Upper lobe of right lung (tissue), 1 donor: Measurements from ENCODE around the gene TUBGCP6. TPM values are rescaled to one million over a fixed set of nuclear protein-coding genes. Genes with fewer than 3 reads are reported as not detected.

Source experiments
- ATAC-seq: fragments of 200-7000 bp; cut with Tn5 transposase; one replicate; pipeline ENCODE4 v1.9.1; 2020; ENCODE audit warnings: mild to moderate bottlenecking, moderate library complexity
- DNase-seq: peaks from one replicate; pipeline ENCODE4 v3.0.0-alpha.2; 2020
- H3K27ac ChIP-seq: fragments of 200-600 bp; one replicate; pipeline ENCODE4 v1.8.0; 2022
- H3K27me3 ChIP-seq: fragments of 200-600 bp; one replicate; pipeline ENCODE4 v1.8.0; 2022; ENCODE audit warnings: mild to moderate bottlenecking
- H3K36me3 ChIP-seq: fragments of 200-600 bp; one replicate; pipeline ENCODE4 v1.8.0; 2022
- H3K4me1 ChIP-seq: fragments of 200-600 bp; one replicate; pipeline ENCODE4 v1.8.0; 2022
- H3K4me3 ChIP-seq: fragments of 200-600 bp; one replicate; pipeline ENCODE4 v1.8.0; 2022; ENCODE audit warnings: mild to moderate bottlenecking
- H3K9me3 ChIP-seq: fragments of 200-600 bp; one replicate; pipeline ENCODE4 v1.8.0; 2022
- CTCF ChIP-seq: fragments of 200-600 bp; IDR thresholded peaks from one replicate; pipeline ENCODE4 v1.8.0; 2022; ENCODE audit warnings: antibody characterized with exemption
- intact Hi-C: fragments of 100-400 bp; cut with DNase I; formaldehyde crosslinking; loops from one replicate; pipeline ENCODE4 v1.11.0; 2022
- total RNA-seq: library from RNA; stranded (reverse); fragmentation: NEBNext Ultra II Directional; extraction: Animal tissue kit (Norgen Biotek cat#: 25700); gene quantifications from one replicate; pipeline ENCODE4 v1.2.1, GENCODE V29; 2021
- donor health status: DM: no; HTN: yes; CAD: no; lungs with severe emphysema.

Gene TUBGCP6
- total RNA-seq, 1 donor from 2014 or later: 51.3 TPM

- peak overlapping the region; percentile 70 for H3K27ac ChIP-seq
- DNase-seq: no peak
These were observed 58.6 kb downstream of the TUBGCP6 start for GRCh38 chr22:50186181-50186714.

GRCh38 chr22:50185375-50186087 lies 59.3 kb downstream of the TUBGCP6 start, which contains the start of gene TRABD:
Gene TRABD (plus strand): TSS chr22:50185913. CDS start chr22:50193061, 7,148 bp downstream.
- Histone ChIP-seq H3K27ac (peak within 1 kb of the TSS; percentile 70), H3K36me3 (no peaks in the 10 kb centered on the region), H3K4me1 (peaks cover 48% of the 10 kb centered on the region), H3K9me3 (no peaks in the 10 kb centered on the region), H3K4me3 (peak within 1 kb of the TSS; percentile 68), H3K27me3 (no peaks in the 10 kb centered on the region)
- peak; percentile 95 for DNase-seq
- intact Hi-C loops: no loop called here
- peak; percentile 84 for ATAC-seq
- no peak for TF ChIP-seq CTCF

More at GRCh38 chr22:50186181-50186714, 58.6 kb downstream of the TUBGCP6 start:
- intact Hi-C loops: no loop called here
- no peak for ATAC-seq
- H3K4me1 ChIP-seq: peaks cover 55% of the 10 kb centered on the region
- no peaks in the 10 kb centered on the region for H3K27me3 ChIP-seq
- H3K4me3 ChIP-seq: peak overlapping the region; percentile 68
- no peak for TF ChIP-seq CTCF
- H3K36me3 ChIP-seq: no peaks in the 10 kb centered on the region
- no peaks in the 10 kb centered on the region for H3K9me3 ChIP-seq

- no peaks in the 10 kb centered on the region for H3K9me3 ChIP-seq
- no peak for ATAC-seq
- peak overlapping the region; percentile 62 for H3K4me3 ChIP-seq
- peak overlapping the region; percentile 63 for H3K27ac ChIP-seq
- no peak for TF ChIP-seq CTCF
- H3K27me3 ChIP-seq: no peaks in the 10 kb centered on the region
- H3K36me3 ChIP-seq: no peaks in the 10 kb centered on the region
- H3K4me1 ChIP-seq: peaks cover 42% of the 10 kb centered on the region
- DNase-seq: no peak
- intact Hi-C loops: no loop called here
These were observed 59.9 kb downstream of the TUBGCP6 start for GRCh38 chr22:50184902-50185374.

- intact Hi-C loops: no loop called here
- Histone ChIP-seq H3K27ac (peak overlapping the region; percentile 58), H3K4me1 (peaks cover 35% of the 10 kb centered on the region), H3K36me3 (no peaks in the 10 kb centered on the region), H3K4me3 (peak overlapping the region; percentile 62), H3K27me3 (no peaks in the 10 kb centered on the region), H3K9me3 (no peaks in the 10 kb centered on the region)
- peak; percentile 53 for ATAC-seq
- peak; percentile 89 for DNase-seq
- no peak for TF ChIP-seq CTCF
These were observed 60.6 kb downstream of the TUBGCP6 start for GRCh38 chr22:50184004-50184901.

GRCh38 chr22:50183141-50183971 lies 61.5 kb downstream of the TUBGCP6 start:
- H3K4me1 ChIP-seq: peaks cover 31% of the 10 kb centered on the region
- no peaks in the 10 kb centered on the region for H3K9me3 ChIP-seq
- intact Hi-C loops: no loop called here
- TF ChIP-seq CTCF: no peak
- no peak overlapping the region for H3K4me3 ChIP-seq
- ATAC-seq (no peak), DNase-seq (no peak)
- no peak overlapping the region for H3K27ac ChIP-seq
- H3K27me3 ChIP-seq: no peaks in the 10 kb centered on the region
- H3K36me3 ChIP-seq: no peaks in the 10 kb centered on the region
